Measurements from ENCODE around the gene PHETA1. TPM values are rescaled to one million over a fixed set of nuclear protein-coding genes. Genes with fewer than 3 reads are reported as not detected.

PHETA1 gene
- total RNA-seq, 1 experiment from 2014 or later, result 10.6 TPM

- intact Hi-C loops (cut with micrococcal nuclease), result loop anchor here (1.0 to 10.0 kb wide), 2 partner anchors 375 to 567 kb away; partner anchors contain the start of gene PPP1CC
- Histone ChIP-seq H3K36me3 (ENCODE audit: control insufficient read depth in 1 of 2, insufficient read depth in 2 of 2, low read length in 2 of 2) (no peaks in the 10 kb centered on the region), H3K9me3 (ENCODE audit: control insufficient read depth in 1 of 2, insufficient read depth in 1 of 2, low read depth in 1 of 2, low read length in 2 of 2) (peaks cover 0 to 1% of the 10 kb centered on the region in 2 experiments; a peak in 2 of 4 replicates), H4K20me1 (ENCODE audit: insufficient read depth) (no peaks in the 10 kb centered on the region), H3K9ac (ENCODE audit: low read length) (no peak overlapping the region), H3K27me3 (ENCODE audit: insufficient read depth, low read length) (no peaks in the 10 kb centered on the region), H3K9me2 (ENCODE audit: insufficient read depth) (no peaks in the 10 kb centered on the region), H3K27ac (ENCODE audit: low read depth, low read length) (no peak overlapping the region), H3K4me3 (replicated peaks in 1 of 2; ENCODE audit: low read depth in 1 of 2, low read length in 2 of 2) (no peak overlapping the region), H3K4me1 (ENCODE audit: control insufficient read depth in 1 of 2, insufficient read depth in 2 of 2, low read length in 2 of 2) (peaks cover 5 to 17% of the 10 kb centered on the region in 2 experiments), H3K79me2 (ENCODE audit: insufficient read depth, low read length) (no peaks in the 10 kb centered on the region), H3K4me2 (ENCODE audit: low read length) (no peak overlapping the region), H2AFZ (ENCODE audit: low read depth, low read length, poor library complexity, severe bottlenecking) (no peak overlapping the region)
- ChIA-PET POLR2A (no interaction called here), RAD21 (ENCODE audit: low non-redundant PET in 1 of 2, low total read pairs in 2 of 2, uncharacterized antibody in 2 of 2, unreplicated experiment in 2 of 2) (no interaction called here), CTCF (interaction anchor here (1.3 to 1.6 kb wide), 2 partner anchors 12 to 14 kb away, joined by 5 to 6 read pairs; no protein-coding TSS in a partner anchor)
- DNase-seq (ENCODE audit: low read depth, low spot score), result no peak
- no peak for TF ChIP-seq YY1 (IDR thresholded peaks at IDR 0.05; ENCODE audit: extremely low read depth, insufficient replicate concordance, low read depth, low read length)
- no TSS peak for BruUV-seq (replicated peaks)
- ATAC-seq, result no peak
Measured at GRCh38 chr12:111312016-111312415, 56.9 kb downstream of the PHETA1 start.

- Histone ChIP-seq H3K9me3 (ENCODE audit: control insufficient read depth in 1 of 2, insufficient read depth in 1 of 2, low read depth in 1 of 2, low read length in 2 of 2) (peaks cover 7 to 8% of the 10 kb centered on the region in 2 experiments; a peak in 2 of 4 replicates), H3K79me2 (ENCODE audit: insufficient read depth, low read length) (no peaks in the 10 kb centered on the region), H2AFZ (ENCODE audit: low read depth, low read length, poor library complexity, severe bottlenecking) (no peak overlapping the region), H3K27me3 (ENCODE audit: insufficient read depth, low read length) (no peaks in the 10 kb centered on the region), H4K20me1 (ENCODE audit: insufficient read depth) (no peaks in the 10 kb centered on the region), H3K4me1 (ENCODE audit: control insufficient read depth in 1 of 2, insufficient read depth in 2 of 2, low read length in 2 of 2) (peaks cover 5 to 17% of the 10 kb centered on the region in 2 experiments), H3K9ac (ENCODE audit: low read length) (no peak overlapping the region), H3K4me3 (replicated peaks in 1 of 2; ENCODE audit: low read depth in 1 of 2, low read length in 2 of 2) (no peak overlapping the region), H3K4me2 (ENCODE audit: low read length) (no peak overlapping the region), H3K9me2 (ENCODE audit: insufficient read depth) (no peaks in the 10 kb centered on the region), H3K27ac (ENCODE audit: low read depth, low read length) (no peak overlapping the region), H3K36me3 (ENCODE audit: control insufficient read depth in 1 of 2, insufficient read depth in 2 of 2, low read length in 2 of 2) (no peaks in the 10 kb centered on the region)
- no peak for TF ChIP-seq ATF3 (IDR thresholded peaks at IDR 0.05)
- TF ChIP-seq YY1 (IDR thresholded peaks at IDR 0.05; ENCODE audit: extremely low read depth, insufficient replicate concordance, low read depth, low read length), result no peak
- no peak for TF ChIP-seq SIN3A (IDR thresholded peaks at IDR 0.05; ENCODE audit: low read depth)
- TF ChIP-seq ZNF274 (IDR thresholded peaks at IDR 0.05; ENCODE audit: low read depth, low read length), result no peak
- TF ChIP-seq CTCF (IDR thresholded peaks at IDR 0.05 in 2 of 3, conservative IDR thresholded peaks at IDR 0.05 in 1 of 3; ENCODE audit: borderline replicate concordance in 1 of 3, insufficient read depth in 1 of 3, low read depth in 2 of 3, low read length in 2 of 3), result no peak
- TF ChIP-seq EZH2 (IDR thresholded peaks at IDR 0.05), result no peak
- TF ChIP-seq RAD21 (IDR thresholded peaks at IDR 0.05; ENCODE audit: low read depth), result no peak
- no peak for TF ChIP-seq TCF7L2 (IDR thresholded peaks at IDR 0.05; ENCODE audit: borderline replicate concordance, extremely low read depth, insufficient read depth, insufficient read length)
- no peak for TF ChIP-seq ZFX (IDR thresholded peaks at IDR 0.05)
- no peak for TF ChIP-seq SP1 (IDR thresholded peaks at IDR 0.05; ENCODE audit: low read depth)
- no peak for TF ChIP-seq POLR2A (IDR thresholded peaks at IDR 0.05; ENCODE audit: borderline replicate concordance, extremely low read depth, insufficient read depth, insufficient read length)
- no peak for TF ChIP-seq ZBTB33 (IDR thresholded peaks at IDR 0.05; ENCODE audit: extremely low read depth, insufficient replicate concordance, low read length)
- no peak for TF ChIP-seq ELF1 (IDR thresholded peaks at IDR 0.05; ENCODE audit: borderline replicate concordance, low read depth)
- intact Hi-C loops (cut with micrococcal nuclease), result loop anchor here (10.0 kb wide), 1 partner anchor 566 kb away; the partner anchor contains the start of gene PPP1CC
- ChIA-PET POLR2A (no interaction called here), RAD21 (ENCODE audit: low non-redundant PET in 1 of 2, low total read pairs in 2 of 2, uncharacterized antibody in 2 of 2, unreplicated experiment in 2 of 2) (no interaction called here), CTCF (interaction anchor here (1.6 kb wide), 1 partner anchor 13 kb away, joined by 6 read pairs; no protein-coding TSS in a partner anchor)
- ATAC-seq (no peak), DNase-seq (ENCODE audit: low read depth, low spot score) (no peak)
- BruUV-seq (replicated peaks), result no TSS peak
Measured at GRCh38 chr12:111311011-111311410, 57.9 kb downstream of the PHETA1 start.

Data from HCT116 (cell line).